ENCODE data around the gene SFT2D3. TPM values are rescaled to one million over a fixed set of nuclear protein-coding genes. Genes with fewer than 3 reads are reported as not detected.

Gene SFT2D3
- total and polyA plus RNA-seq, 2 of the 13 experiments (the other 11 are each of a cell fraction or from before 2014, with no cell fraction given), result 8.3 to 9.4 TPM

DNA sequence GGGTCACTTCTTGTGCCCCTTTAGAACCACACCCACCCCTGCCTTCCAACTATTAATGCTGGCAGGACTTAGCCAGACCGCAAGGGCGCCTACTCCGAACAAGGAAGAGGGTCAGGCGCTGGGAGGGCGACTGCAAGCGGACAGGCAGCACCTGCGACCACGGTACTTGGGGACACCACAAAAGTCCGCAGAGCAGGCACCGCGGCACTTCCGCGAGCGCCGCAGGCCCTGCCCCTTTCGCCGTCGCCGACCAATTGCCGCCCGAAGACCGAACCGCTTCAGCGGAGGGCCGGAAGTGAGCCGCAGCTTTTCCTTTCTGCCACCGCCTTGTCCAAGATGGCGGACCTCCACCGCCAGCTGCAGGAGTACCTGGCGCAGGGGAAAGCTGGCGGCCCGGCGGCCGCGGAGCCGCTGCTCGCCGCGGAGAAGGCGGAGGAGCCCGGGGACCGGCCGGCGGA, at the start of gene SFT2D3 (continued):
- TF ChIP-seq ZFP36L2 (CRISPR knock-in tag; IDR thresholded peaks at IDR 0.05), result peak; percentile 92
- TF ChIP-seq NONO (IDR thresholded peaks at IDR 0.05), result no peak
- TF ChIP-seq NONO (CRISPR knock-in tag; conservative IDR thresholded peaks at IDR 0.05), result peak; percentile 92
- TF ChIP-seq, protein P1, sequence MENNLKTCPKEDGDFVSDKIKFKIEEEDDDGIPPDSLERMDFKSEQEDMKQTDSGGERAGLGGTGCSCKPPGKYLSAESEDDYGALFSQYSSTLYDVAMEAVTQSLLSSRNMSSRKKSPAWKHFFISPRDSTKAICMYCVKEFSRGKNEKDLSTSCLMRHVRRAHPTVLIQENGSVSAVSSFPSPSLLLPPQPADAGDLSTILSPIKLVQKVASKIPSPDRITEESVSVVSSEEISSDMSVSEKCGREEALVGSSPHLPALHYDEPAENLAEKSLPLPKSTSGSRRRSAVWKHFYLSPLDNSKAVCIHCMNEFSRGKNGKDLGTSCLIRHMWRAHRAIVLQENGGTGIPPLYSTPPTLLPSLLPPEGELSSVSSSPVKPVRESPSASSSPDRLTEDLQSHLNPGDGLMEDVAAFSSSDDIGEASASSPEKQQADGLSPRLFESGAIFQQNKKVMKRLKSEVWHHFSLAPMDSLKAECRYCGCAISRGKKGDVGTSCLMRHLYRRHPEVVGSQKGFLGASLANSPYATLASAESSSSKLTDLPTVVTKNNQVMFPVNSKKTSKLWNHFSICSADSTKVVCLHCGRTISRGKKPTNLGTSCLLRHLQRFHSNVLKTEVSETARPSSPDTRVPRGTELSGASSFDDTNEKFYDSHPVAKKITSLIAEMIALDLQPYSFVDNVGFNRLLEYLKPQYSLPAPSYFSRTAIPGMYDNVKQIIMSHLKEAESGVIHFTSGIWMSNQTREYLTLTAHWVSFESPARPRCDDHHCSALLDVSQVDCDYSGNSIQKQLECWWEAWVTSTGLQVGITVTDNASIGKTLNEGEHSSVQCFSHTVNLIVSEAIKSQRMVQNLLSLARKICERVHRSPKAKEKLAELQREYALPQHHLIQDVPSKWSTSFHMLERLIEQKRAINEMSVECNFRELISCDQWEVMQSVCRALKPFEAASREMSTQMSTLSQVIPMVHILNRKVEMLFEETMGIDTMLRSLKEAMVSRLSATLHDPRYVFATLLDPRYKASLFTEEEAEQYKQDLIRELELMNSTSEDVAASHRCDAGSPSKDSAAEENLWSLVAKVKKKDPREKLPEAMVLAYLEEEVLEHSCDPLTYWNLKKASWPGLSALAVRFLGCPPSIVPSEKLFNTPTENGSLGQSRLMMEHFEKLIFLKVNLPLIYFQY (CRISPR knock-in tag; IDR thresholded peaks at IDR 0.05; ENCODE audit: borderline replicate concordance), result peak; percentile 73; the same call in 1 of the 2 replicates
- no peak for TF ChIP-seq ZNF577 (CRISPR knock-in tag; IDR thresholded peaks at IDR 0.05; ENCODE audit: borderline replicate concordance, low read depth)
- TF ChIP-seq, protein P2, sequence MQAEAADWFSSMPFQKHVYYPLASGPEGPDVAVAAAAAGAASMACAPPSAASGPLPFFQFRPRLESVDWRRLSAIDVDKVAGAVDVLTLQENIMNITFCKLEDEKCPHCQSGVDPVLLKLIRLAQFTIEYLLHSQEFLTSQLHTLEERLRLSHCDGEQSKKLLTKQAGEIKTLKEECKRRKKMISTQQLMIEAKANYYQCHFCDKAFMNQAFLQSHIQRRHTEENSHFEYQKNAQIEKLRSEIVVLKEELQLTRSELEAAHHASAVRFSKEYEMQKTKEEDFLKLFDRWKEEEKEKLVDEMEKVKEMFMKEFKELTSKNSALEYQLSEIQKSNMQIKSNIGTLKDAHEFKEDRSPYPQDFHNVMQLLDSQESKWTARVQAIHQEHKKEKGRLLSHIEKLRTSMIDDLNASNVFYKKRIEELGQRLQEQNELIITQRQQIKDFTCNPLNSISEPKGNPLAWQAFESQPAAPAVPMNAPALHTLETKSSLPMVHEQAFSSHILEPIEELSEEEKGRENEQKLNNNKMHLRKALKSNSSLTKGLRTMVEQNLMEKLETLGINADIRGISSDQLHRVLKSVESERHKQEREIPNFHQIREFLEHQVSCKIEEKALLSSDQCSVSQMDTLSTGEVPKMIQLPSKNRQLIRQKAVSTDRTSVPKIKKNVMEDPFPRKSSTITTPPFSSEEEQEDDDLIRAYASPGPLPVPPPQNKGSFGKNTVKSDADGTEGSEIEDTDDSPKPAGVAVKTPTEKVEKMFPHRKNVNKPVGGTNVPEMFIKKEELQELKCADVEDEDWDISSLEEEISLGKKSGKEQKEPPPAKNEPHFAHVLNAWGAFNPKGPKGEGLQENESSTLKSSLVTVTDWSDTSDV (CRISPR knock-in tag; IDR thresholded peaks at IDR 0.05), result no peak
- TF ChIP-seq SETDB1 (CRISPR knock-in tag; IDR thresholded peaks at IDR 0.05; ENCODE audit: borderline replicate concordance), result no peak
- TF ChIP-seq FOXA1 (IDR thresholded peaks at IDR 0.05), result no peak
- peak; percentile 39; the same call in 1 of the 2 replicates for TF ChIP-seq FOXA1 (CRISPR knock-in tag; IDR thresholded peaks at IDR 0.05)
- TF ChIP-seq, protein P3, sequence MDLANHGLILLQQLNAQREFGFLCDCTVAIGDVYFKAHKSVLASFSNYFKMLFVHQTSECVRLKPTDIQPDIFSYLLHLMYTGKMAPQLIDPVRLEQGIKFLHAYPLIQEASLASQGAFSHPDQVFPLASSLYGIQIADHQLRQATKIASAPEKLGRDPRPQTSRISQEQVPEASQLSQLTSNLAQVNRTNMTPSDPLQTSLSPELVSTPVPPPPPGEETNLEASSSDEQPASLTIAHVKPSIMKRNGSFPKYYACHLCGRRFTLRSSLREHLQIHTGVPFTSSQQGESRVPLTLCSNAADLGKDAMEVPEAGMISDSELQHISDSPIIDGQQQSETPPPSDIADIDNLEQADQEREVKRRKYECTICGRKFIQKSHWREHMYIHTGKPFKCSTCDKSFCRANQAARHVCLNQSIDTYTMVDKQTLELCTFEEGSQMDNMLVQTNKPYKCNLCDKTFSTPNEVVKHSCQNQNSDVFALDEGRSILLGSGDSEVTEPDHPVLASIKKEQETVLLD (CRISPR knock-in tag; IDR thresholded peaks at IDR 0.05; ENCODE audit: low read depth), result no peak; the same call in 1 of the 2 replicates
- TF ChIP-seq GPN1 (CRISPR knock-in tag; IDR thresholded peaks at IDR 0.05; ENCODE audit: borderline replicate concordance), result peak; percentile 77
- TF ChIP-seq, protein P4, sequence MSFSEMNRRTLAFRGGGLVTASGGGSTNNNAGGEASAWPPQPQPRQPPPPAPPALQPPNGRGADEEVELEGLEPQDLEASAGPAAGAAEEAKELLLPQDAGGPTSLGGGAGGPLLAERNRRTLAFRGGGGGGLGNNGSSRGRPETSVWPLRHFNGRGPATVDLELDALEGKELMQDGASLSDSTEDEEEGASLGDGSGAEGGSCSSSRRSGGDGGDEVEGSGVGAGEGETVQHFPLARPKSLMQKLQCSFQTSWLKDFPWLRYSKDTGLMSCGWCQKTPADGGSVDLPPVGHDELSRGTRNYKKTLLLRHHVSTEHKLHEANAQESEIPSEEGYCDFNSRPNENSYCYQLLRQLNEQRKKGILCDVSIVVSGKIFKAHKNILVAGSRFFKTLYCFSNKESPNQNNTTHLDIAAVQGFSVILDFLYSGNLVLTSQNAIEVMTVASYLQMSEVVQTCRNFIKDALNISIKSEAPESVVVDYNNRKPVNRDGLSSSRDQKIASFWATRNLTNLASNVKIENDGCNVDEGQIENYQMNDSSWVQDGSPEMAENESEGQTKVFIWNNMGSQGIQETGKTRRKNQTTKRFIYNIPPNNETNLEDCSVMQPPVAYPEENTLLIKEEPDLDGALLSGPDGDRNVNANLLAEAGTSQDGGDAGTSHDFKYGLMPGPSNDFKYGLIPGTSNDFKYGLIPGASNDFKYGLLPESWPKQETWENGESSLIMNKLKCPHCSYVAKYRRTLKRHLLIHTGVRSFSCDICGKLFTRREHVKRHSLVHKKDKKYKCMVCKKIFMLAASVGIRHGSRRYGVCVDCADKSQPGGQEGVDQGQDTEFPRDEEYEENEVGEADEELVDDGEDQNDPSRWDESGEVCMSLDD (CRISPR knock-in tag; IDR thresholded peaks at IDR 0.05; ENCODE audit: borderline replicate concordance), result peak; percentile 33; the same call in 1 of the 2 replicates
- no peak for TF ChIP-seq ARID2 (CRISPR knock-in tag; IDR thresholded peaks at IDR 0.05; ENCODE audit: borderline replicate concordance)
- no peak for TF ChIP-seq ZNF382 (CRISPR knock-in tag; IDR thresholded peaks at IDR 0.05; ENCODE audit: borderline replicate concordance)
- TF ChIP-seq, protein P5, sequence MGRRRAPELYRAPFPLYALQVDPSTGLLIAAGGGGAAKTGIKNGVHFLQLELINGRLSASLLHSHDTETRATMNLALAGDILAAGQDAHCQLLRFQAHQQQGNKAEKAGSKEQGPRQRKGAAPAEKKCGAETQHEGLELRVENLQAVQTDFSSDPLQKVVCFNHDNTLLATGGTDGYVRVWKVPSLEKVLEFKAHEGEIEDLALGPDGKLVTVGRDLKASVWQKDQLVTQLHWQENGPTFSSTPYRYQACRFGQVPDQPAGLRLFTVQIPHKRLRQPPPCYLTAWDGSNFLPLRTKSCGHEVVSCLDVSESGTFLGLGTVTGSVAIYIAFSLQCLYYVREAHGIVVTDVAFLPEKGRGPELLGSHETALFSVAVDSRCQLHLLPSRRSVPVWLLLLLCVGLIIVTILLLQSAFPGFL (CRISPR knock-in tag; IDR thresholded peaks at IDR 0.05), result peak; percentile 25; the same call in 1 of the 2 replicates
- TF ChIP-seq ZNF350 (CRISPR knock-in tag; IDR thresholded peaks at IDR 0.05; ENCODE audit: borderline replicate concordance, low read depth), result peak; percentile 95

Data from HepG2 (cell line).